Activated naive CD8-positive, alpha-beta T cell (primary cell): ENCODE measurements around the gene TESK2.
"Not testable (repeated sequence)": the region's sequence is repeated elsewhere in the genome, so short reads cannot be mapped to it uniquely, and the experiment has no call there.

Experiments used
- H3K27ac Mint-ChIP-seq: one replicate; pipeline ENCODE4 v1.8.0; 2021; ENCODE audit warnings: mixed read lengths
- H3K27me3 Mint-ChIP-seq: one replicate; pipeline ENCODE4 v1.8.0; 2021; ENCODE audit warnings: mixed read lengths
- H3K36me3 Mint-ChIP-seq: one replicate; pipeline ENCODE4 v1.8.0; 2021; ENCODE audit warnings: mixed read lengths
- H3K4me1 Mint-ChIP-seq: one replicate; pipeline ENCODE4 v1.8.0; 2021; ENCODE audit warnings: low read depth, mixed read lengths
- H3K4me3 Mint-ChIP-seq: one replicate; pipeline ENCODE4 v1.8.0; 2021; ENCODE audit warnings: mild to moderate bottlenecking, mixed read lengths
- H3K9me3 Mint-ChIP-seq: one replicate; pipeline ENCODE4 v1.8.0; 2021; ENCODE audit warnings: low read depth, mixed read lengths

The TESK2 gene

GRCh38 chr1:45365051-45365450 is 125.9 kb downstream of the TESK2 start:
- Mint-ChIP-seq H3K9me3 (no peaks in the 10 kb centered on the region), H3K27ac (no peak overlapping the region), H3K4me1 (peaks cover 1% of the 10 kb centered on the region), H3K4me3 (no peak overlapping the region), H3K36me3 (no peaks in the 10 kb centered on the region), H3K27me3 (no peaks in the 10 kb centered on the region)

- H3K36me3 Mint-ChIP-seq, result no peaks in the 10 kb centered on the region
- H3K4me3 Mint-ChIP-seq, result no peak overlapping the region
- no peaks in the 10 kb centered on the region for H3K9me3 Mint-ChIP-seq
- H3K4me1 Mint-ChIP-seq, result peaks cover 4% of the 10 kb centered on the region
- H3K27me3 Mint-ChIP-seq, result no peaks in the 10 kb centered on the region
- H3K27ac Mint-ChIP-seq, result no peak overlapping the region
Measured at GRCh38 chr1:45364294-45364693, 126.7 kb downstream of the TESK2 start.

- not testable (repeated sequence) for H3K27me3 Mint-ChIP-seq, H3K36me3 Mint-ChIP-seq, H3K4me3 Mint-ChIP-seq, H3K27ac Mint-ChIP-seq, H3K9me3 Mint-ChIP-seq, H3K4me1 Mint-ChIP-seq
Measured at GRCh38 chr1:45360981-45361380, 130.0 kb downstream of the TESK2 start.

- H3K9me3 Mint-ChIP-seq, result no peaks in the 10 kb centered on the region
Measured at GRCh38 chr1:45359882-45360513, 131.0 kb downstream of the TESK2 start.

GRCh38 chr1:45356186-45356585 is 134.8 kb downstream of the TESK2 start:
- no peak overlapping the region for H3K4me3 Mint-ChIP-seq
- peaks cover 2% of the 10 kb centered on the region for H3K36me3 Mint-ChIP-seq
- peaks cover 4% of the 10 kb centered on the region for H3K4me1 Mint-ChIP-seq
- no peak overlapping the region for H3K27ac Mint-ChIP-seq
- no peaks in the 10 kb centered on the region for H3K9me3 Mint-ChIP-seq
- H3K27me3 Mint-ChIP-seq, result no peaks in the 10 kb centered on the region

More at GRCh38 chr1:45359882-45360513, 131.0 kb downstream of the TESK2 start:
- no peak overlapping the region for H3K4me3 Mint-ChIP-seq
- no peak overlapping the region for H3K27ac Mint-ChIP-seq
- peaks cover 4% of the 10 kb centered on the region for H3K4me1 Mint-ChIP-seq
- H3K27me3 Mint-ChIP-seq, result no peaks in the 10 kb centered on the region
- no peaks in the 10 kb centered on the region for H3K36me3 Mint-ChIP-seq

GRCh38 chr1:45355683-45356082 is 135.3 kb downstream of the TESK2 start:
- Mint-ChIP-seq H3K36me3 (peaks cover 2% of the 10 kb centered on the region), H3K9me3 (no peaks in the 10 kb centered on the region), H3K4me3 (no peak overlapping the region), H3K27ac (no peak overlapping the region), H3K4me1 (peaks cover 4% of the 10 kb centered on the region), H3K27me3 (no peaks in the 10 kb centered on the region)

GRCh38 chr1:45354838-45355237 is 136.1 kb downstream of the TESK2 start:
- H3K36me3 Mint-ChIP-seq, result peaks cover 2% of the 10 kb centered on the region
- peaks cover under 1% of the 10 kb centered on the region for H3K4me1 Mint-ChIP-seq
- H3K27ac Mint-ChIP-seq, result no peak overlapping the region

GRCh38 chr1:45353685-45354084 is 137.3 kb downstream of the TESK2 start:
- H3K27me3 Mint-ChIP-seq, result no peaks in the 10 kb centered on the region
- no peak overlapping the region for H3K27ac Mint-ChIP-seq
- no peak overlapping the region for H3K4me3 Mint-ChIP-seq
- H3K4me1 Mint-ChIP-seq, result no peaks in the 10 kb centered on the region
- no peaks in the 10 kb centered on the region for H3K9me3 Mint-ChIP-seq
- H3K36me3 Mint-ChIP-seq, result peaks cover 2% of the 10 kb centered on the region

More at GRCh38 chr1:45354838-45355237, 136.1 kb downstream of the TESK2 start:
- Mint-ChIP-seq H3K27me3 (no peaks in the 10 kb centered on the region), H3K4me3 (no peak overlapping the region), H3K9me3 (no peaks in the 10 kb centered on the region)

GRCh38 chr1:45351508-45351907 is 139.5 kb downstream of the TESK2 start:
- Mint-ChIP-seq H3K4me3 (no peak overlapping the region), H3K27ac (no peak overlapping the region), H3K4me1 (no peaks in the 10 kb centered on the region), H3K36me3 (peaks cover 2% of the 10 kb centered on the region), H3K9me3 (no peaks in the 10 kb centered on the region), H3K27me3 (no peaks in the 10 kb centered on the region)

GRCh38 chr1:45348966-45349677 is 141.8 kb downstream of the TESK2 start:
- H3K4me3 Mint-ChIP-seq, result no peak overlapping the region
- no peaks in the 10 kb centered on the region for H3K9me3 Mint-ChIP-seq
- no peak overlapping the region for H3K27ac Mint-ChIP-seq
- H3K4me1 Mint-ChIP-seq, result peaks cover 4% of the 10 kb centered on the region
- H3K36me3 Mint-ChIP-seq, result peaks cover 2% of the 10 kb centered on the region
- H3K27me3 Mint-ChIP-seq, result no peaks in the 10 kb centered on the region

- no peak overlapping the region for H3K27ac Mint-ChIP-seq
Measured at GRCh38 chr1:45348609-45348965, 142.4 kb downstream of the TESK2 start.

GRCh38 chr1:45348020-45348419 is 142.9 kb downstream of the TESK2 start:
- Mint-ChIP-seq H3K4me3 (no peak overlapping the region), H3K4me1 (peaks cover 4% of the 10 kb centered on the region), H3K9me3 (no peaks in the 10 kb centered on the region), H3K27me3 (no peaks in the 10 kb centered on the region), H3K27ac (peak overlapping the region; percentile 7), H3K36me3 (peaks cover 2% of the 10 kb centered on the region)

More at GRCh38 chr1:45348609-45348965, 142.4 kb downstream of the TESK2 start:
- Mint-ChIP-seq H3K4me1 (peaks cover 4% of the 10 kb centered on the region), H3K36me3 (peaks cover 2% of the 10 kb centered on the region), H3K4me3 (no peak overlapping the region), H3K27me3 (no peaks in the 10 kb centered on the region), H3K9me3 (no peaks in the 10 kb centered on the region)

GRCh38 chr1:45346473-45346872 is 144.5 kb downstream of the TESK2 start:
- Mint-ChIP-seq H3K36me3 (peaks cover 5% of the 10 kb centered on the region), H3K9me3 (no peaks in the 10 kb centered on the region), H3K4me1 (peaks cover 15% of the 10 kb centered on the region), H3K27me3 (no peaks in the 10 kb centered on the region), H3K4me3 (no peak overlapping the region), H3K27ac (peak overlapping the region; percentile 41)

GRCh38 chr1:45345014-45345413 is 145.9 kb downstream of the TESK2 start:
- Mint-ChIP-seq H3K4me3 (no peak overlapping the region), H3K27ac (peak overlapping the region; percentile 19), H3K36me3 (peaks cover 8% of the 10 kb centered on the region), H3K27me3 (no peaks in the 10 kb centered on the region), H3K4me1 (peaks cover 22% of the 10 kb centered on the region), H3K9me3 (no peaks in the 10 kb centered on the region)

GRCh38 chr1:45344499-45344898 is 146.5 kb downstream of the TESK2 start:
- peaks cover 25% of the 10 kb centered on the region for H3K4me1 Mint-ChIP-seq
- no peak overlapping the region for H3K27ac Mint-ChIP-seq
- peaks cover 8% of the 10 kb centered on the region for H3K36me3 Mint-ChIP-seq

More at GRCh38 chr1:45344499-45344898, 146.5 kb downstream of the TESK2 start:
- H3K27me3 Mint-ChIP-seq, result no peaks in the 10 kb centered on the region
- H3K9me3 Mint-ChIP-seq, result no peaks in the 10 kb centered on the region
- H3K4me3 Mint-ChIP-seq, result no peak overlapping the region
